IMR-90 (cell line): Measurements from ENCODE around the gene C5orf24. TPM values are rescaled to one million over a fixed set of nuclear protein-coding genes. Genes with fewer than 3 reads are reported as not detected.

ENCODE experiments used
- ATAC-seq: fragments of 200-7000 bp; cut with Tn5 transposase; 2 replicates; pipeline ENCODE4 v1.9.1; 2020; ENCODE audit warnings: low read depth, mild to moderate bottlenecking, moderate library complexity
- BruUV-seq: library from RNA; stranded (reverse); fragments of 400-500 nt; replicated peaks from 2 replicates; lab custom pipeline; 2021; lab: Mats Ljungman, UMichigan
- CTCF ChIA-PET: fragments of 300-600 bp; formaldehyde crosslinking; extraction: SDS; loops from one replicate; lab custom pipeline; 2021; ENCODE audit warnings: antibody characterized with exemption; lab: Yijun Ruan, JAX
- POLR2A ChIA-PET: fragments of 300-600 bp; sonication (Branson Sonifier 250); formaldehyde crosslinking; loops from one replicate; lab custom pipeline; 2022; ENCODE audit warnings: antibody characterized with exemption; ENCODE audit not compliant: unreplicated experiment; lab: Charles Lee
- DNase-seq: peaks from one replicate; pipeline ENCODE4 v3.0.0; 2013
- H2AFZ ChIP-seq: replicated peaks from 2 replicates; pipeline ENCODE3; 2013; ENCODE audit warnings: low read length, mild to moderate bottlenecking; ENCODE audit not compliant: poor library complexity
- H2AK5ac ChIP-seq: 2 replicates; pipeline ENCODE4 v1.6.1; 2013; ENCODE audit warnings: low read depth, low read length, inconsistent platforms
- H2AK9ac ChIP-seq: replicated peaks from 2 replicates; pipeline ENCODE3; 2013; ENCODE audit warnings: mild to moderate bottlenecking, low read depth, low read length, moderate library complexity; ENCODE audit not compliant: poor library complexity
- H2BK120ac ChIP-seq: 2 replicates; pipeline ENCODE4 v1.6.1; 2013; ENCODE audit warnings: low read depth, low read length, inconsistent platforms
- H2BK15ac ChIP-seq: 3 replicates; pipeline ENCODE4 v1.6.1; 2013; ENCODE audit warnings: low read depth, low read length, inconsistent platforms
- H2BK20ac ChIP-seq: 2 replicates; pipeline ENCODE4 v1.6.1; 2013; ENCODE audit warnings: low read depth, mild to moderate bottlenecking, inconsistent platforms, low read length, moderate library complexity
- H2BK5ac ChIP-seq: 2 replicates; pipeline ENCODE4 v1.6.1; 2013; ENCODE audit warnings: mild to moderate bottlenecking, low read depth, low read length, inconsistent platforms; ENCODE audit not compliant: poor library complexity, severe bottlenecking
- H3K14ac ChIP-seq: replicated peaks from 2 replicates; pipeline ENCODE4 v1.6.1; 2013; ENCODE audit warnings: low read depth, low read length, inconsistent platforms
- H3K18ac ChIP-seq: 2 replicates; pipeline ENCODE4 v1.6.1; 2013; ENCODE audit warnings: low read depth, low read length, control low read depth
- H3K23ac ChIP-seq: 2 replicates; pipeline ENCODE4 v1.6.1; 2013; ENCODE audit warnings: low read depth, low read length, inconsistent platforms
- H3K27ac ChIP-seq: 2 replicates; pipeline ENCODE4 v1.5.1; 2013; ENCODE audit warnings: mild to moderate bottlenecking, control low read depth, low read length; ENCODE audit not compliant: insufficient read depth
- H3K27me3 ChIP-seq: 2 replicates; pipeline ENCODE4 v1.6.1; 2013; ENCODE audit warnings: low read length; ENCODE audit not compliant: control insufficient read depth, insufficient read depth
- H3K36me3 ChIP-seq: 2 replicates; pipeline ENCODE4 v1.6.1; 2013; ENCODE audit warnings: low read length, mixed read lengths; ENCODE audit not compliant: control insufficient read depth, insufficient read depth
- H3K4ac ChIP-seq: 2 replicates; pipeline ENCODE4 v1.6.1; 2013; ENCODE audit warnings: low read depth, low read length, inconsistent platforms
- H3K4me1 ChIP-seq: 2 replicates; pipeline ENCODE4 v1.6.1; 2013; ENCODE audit warnings: low read length, mixed read lengths; ENCODE audit not compliant: control insufficient read depth, insufficient read depth
- H3K4me2 ChIP-seq: 2 replicates; pipeline ENCODE4 v1.6.1; 2013; ENCODE audit warnings: low read depth, mild to moderate bottlenecking, control low read depth, low read length, moderate library complexity
- H3K4me3 ChIP-seq: 2 replicates; pipeline ENCODE4 v1.5.1; 2013; ENCODE audit warnings: low read depth, mild to moderate bottlenecking, control low read depth, low read length, moderate library complexity; ENCODE audit not compliant: insufficient read depth
- H3K56ac ChIP-seq: 2 replicates; pipeline ENCODE4 v1.6.1; 2013; ENCODE audit warnings: low read length, inconsistent platforms; ENCODE audit not compliant: insufficient read depth; ENCODE audit errors: extremely low read depth
- H3K79me1 ChIP-seq, 2 experiments: 2 replicates each; pipeline ENCODE4 v1.6.1; 2013; ENCODE audit warnings: low read length in 2 of 2, inconsistent platforms in 1 of 2, low read depth in 1 of 2
- H3K9ac ChIP-seq: 2 replicates; pipeline ENCODE4 v1.6.1; 2013; ENCODE audit warnings: low read depth, low read length, control low read depth
- H3K9me1 ChIP-seq: 2 replicates; pipeline ENCODE4 v1.6.1; 2013; ENCODE audit warnings: low read length, inconsistent platforms; ENCODE audit not compliant: insufficient read depth
- H3K9me3 ChIP-seq: 2 replicates; pipeline ENCODE4 v1.6.1; 2013; ENCODE audit warnings: low read length; ENCODE audit not compliant: control insufficient read depth, insufficient read depth
- H4K20me1 ChIP-seq: 2 replicates; pipeline ENCODE4 v1.6.1; 2013; ENCODE audit warnings: low read length, inconsistent platforms; ENCODE audit not compliant: insufficient read depth
- H4K5ac ChIP-seq: 2 replicates; pipeline ENCODE4 v1.6.1; 2013; ENCODE audit warnings: mild to moderate bottlenecking, low read depth, low read length, control low read depth
- H4K8ac ChIP-seq, 2 experiments: 2 replicates each; pipeline ENCODE4 v1.6.1; 2013; ENCODE audit warnings: low read depth in 2 of 2, low read length in 2 of 2, control low read depth in 1 of 2, inconsistent platforms in 1 of 2
- H4K91ac ChIP-seq: 2 replicates; pipeline ENCODE4 v1.6.1; 2013; ENCODE audit warnings: low read depth, low read length, inconsistent platforms; ENCODE audit not compliant: insufficient read depth
- BHLHE40 ChIP-seq: fragments of 150-350 bp; IDR thresholded peaks from 2 replicates; pipeline ENCODE4 v1.6.1; 2016; ENCODE audit warnings: mild to moderate bottlenecking, low read depth, low read length
- CEBPB ChIP-seq: IDR thresholded peaks from 2 replicates; pipeline ENCODE4 v1.6.1; 2012; ENCODE audit warnings: low read depth, low read length, improper control_type of control experiment
- CHD1 ChIP-seq: IDR thresholded peaks from 2 replicates; pipeline ENCODE4 v1.6.1; 2012; ENCODE audit warnings: low read depth, low read length, improper control_type of control experiment
- FOS ChIP-seq: fragments of 150-350 bp; IDR thresholded peaks from 2 replicates; pipeline ENCODE4 v1.6.1; 2016; ENCODE audit warnings: low read depth, low read length
- MAZ ChIP-seq: IDR thresholded peaks from 2 replicates; pipeline ENCODE4 v1.6.1; 2012; ENCODE audit warnings: low read depth, mild to moderate bottlenecking, low read length, improper control_type of control experiment, moderate library complexity, borderline replicate concordance
- RCOR1 ChIP-seq: IDR thresholded peaks from 2 replicates; pipeline ENCODE4 v1.6.1; 2012; ENCODE audit warnings: mild to moderate bottlenecking, low read length, improper control_type of control experiment; ENCODE audit not compliant: insufficient replicate concordance
- RFX5 ChIP-seq: IDR thresholded peaks from 2 replicates; pipeline ENCODE4 v1.8.0; 2012; ENCODE audit warnings: low read depth, mild to moderate bottlenecking, low read length, moderate library complexity
- SMC3 ChIP-seq: fragments of 150-350 bp; IDR thresholded peaks from 2 replicates; pipeline ENCODE4 v1.6.1; 2016; ENCODE audit warnings: low read depth, mild to moderate bottlenecking, antibody characterized with exemption, low read length, moderate library complexity
- WGBS, 2 experiments: methylation state at CpG; one replicate each; pipeline versions ENCODE4 v1.1.5 to v1.1.7; 2013; ENCODE audit warnings: missing lambda C conversion rate in 2 of 2; ENCODE audit not compliant: insufficient read length in 1 of 2; ENCODE audit errors: extremely low coverage in 2 of 2; 5-methylcytosine and 5-hydroxymethylcytosine counted together
- dilution Hi-C: fragments of 300-500 bp; cut with HindIII; formaldehyde crosslinking; loops from one replicate; pipeline ENCODE4 v1.14.3; 2018; ENCODE audit warnings: low sequenced_read_pairs; ENCODE audit not compliant: unreplicated experiment
- in situ Hi-C: fragments of 300-500 bp; cut with MboI; formaldehyde crosslinking; loops from 3 replicates; pipeline ENCODE4 v1.14.3; 2019; ENCODE audit warnings: low sequenced_read_pairs, inconsistent platforms, mixed read lengths
- intact Hi-C: fragments of 100-400 bp; cut with micrococcal nuclease; formaldehyde crosslinking; loops from 2 replicates; pipeline ENCODE4 v1.10.0; 2022
- polyA plus RNA-seq, 3 experiments: library from polyadenylated mRNA; depleted of rRNA; stranded (reverse); fragments of >200 nt; gene quantifications; 2 replicates each; pipeline ENCODE4 v1.2.3, GENCODE V29; 2012; ENCODE audit warnings: low replicate concordance in 1 of 3
- total RNA-seq: library from RNA; depleted of rRNA; stranded (reverse); fragments of >200 nt; gene quantifications from 2 replicates; pipeline ENCODE4 v1.2.3, GENCODE V29; 2012
- TF ChIP-seq, protein P1 (sequence below): fragments of 150-350 bp; IDR thresholded peaks from 2 replicates; pipeline ENCODE4 v1.6.1; 2017; ENCODE audit warnings: mild to moderate bottlenecking, antibody characterized with exemption, low read length, low read depth

The C5orf24 gene
- total and polyA plus RNA-seq, 2 of the 4 experiments (the other 2 are of a cell fraction), result 29.8 to 44.9 TPM

DNA sequence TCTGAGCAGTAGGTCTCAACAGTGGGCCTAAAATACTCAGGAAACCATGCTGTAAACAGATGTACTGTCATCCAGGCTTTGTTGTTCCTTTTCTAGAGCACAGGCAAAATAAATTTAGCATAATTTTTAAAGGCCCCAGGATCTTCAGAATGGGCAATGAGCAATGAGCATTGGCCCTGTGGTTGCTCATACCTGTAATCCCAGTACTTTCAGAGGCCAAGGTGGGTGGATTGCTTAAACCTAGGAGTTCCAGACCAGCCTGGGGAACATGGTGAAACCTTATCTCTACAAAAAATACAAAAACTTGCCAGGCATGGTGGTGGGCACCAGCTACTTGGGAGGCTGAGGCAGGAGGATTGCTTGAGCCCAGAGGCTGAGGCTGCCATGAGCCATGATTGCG lies 45.7 kb downstream of the C5orf24 start:
- ChIA-PET POLR2A (no interaction called here), CTCF (no interaction called here)
- no peak overlapping the region for H2AK9ac ChIP-seq
- no TSS peak for BruUV-seq
- H3K79me1 ChIP-seq, result peaks cover 23 to 45% of the 10 kb centered on the region in 2 experiments
- intact Hi-C loops, result no loop called here
- H4K8ac ChIP-seq, result no peak overlapping the region
- H3K4me2 ChIP-seq, result no peak overlapping the region
- H3K4me3 ChIP-seq, result no peak overlapping the region
- H3K9me3 ChIP-seq, result no peaks in the 10 kb centered on the region
- H2BK120ac ChIP-seq, result no peak overlapping the region
- no peak overlapping the region for H3K56ac ChIP-seq
- H3K27me3 ChIP-seq, result no peaks in the 10 kb centered on the region
- in situ Hi-C loops, result no loop called here
- H4K91ac ChIP-seq, result no peak overlapping the region
- ATAC-seq (no peak), DNase-seq (no peak)
- H2AFZ ChIP-seq, result no peak overlapping the region
- dilution Hi-C loops, result no loop called here
- peaks cover 19% of the 10 kb centered on the region for H3K36me3 ChIP-seq
- no peak overlapping the region for H2BK5ac ChIP-seq
- H4K20me1 ChIP-seq, result peaks cover 8% of the 10 kb centered on the region
- no peak overlapping the region for H2BK20ac ChIP-seq
- H3K23ac ChIP-seq, result no peak overlapping the region
- no peak overlapping the region for H3K9ac ChIP-seq
- H4K5ac ChIP-seq, result no peak overlapping the region
- WGBS, 2 experiments, result no CpG with 5 or more reads among the region's 1 CpG
- no peak overlapping the region for H3K18ac ChIP-seq
- no peak overlapping the region for H2AK5ac ChIP-seq
- no peak overlapping the region for H3K4ac ChIP-seq
- no peak for TF ChIP-seq MAZ
- no peak for TF ChIP-seq RCOR1
- TF ChIP-seq FOS, result no peak
- TF ChIP-seq CEBPB, result no peak
- no peak for TF ChIP-seq CHD1
- TF ChIP-seq SMC3, result no peak
- TF ChIP-seq, protein P1, sequence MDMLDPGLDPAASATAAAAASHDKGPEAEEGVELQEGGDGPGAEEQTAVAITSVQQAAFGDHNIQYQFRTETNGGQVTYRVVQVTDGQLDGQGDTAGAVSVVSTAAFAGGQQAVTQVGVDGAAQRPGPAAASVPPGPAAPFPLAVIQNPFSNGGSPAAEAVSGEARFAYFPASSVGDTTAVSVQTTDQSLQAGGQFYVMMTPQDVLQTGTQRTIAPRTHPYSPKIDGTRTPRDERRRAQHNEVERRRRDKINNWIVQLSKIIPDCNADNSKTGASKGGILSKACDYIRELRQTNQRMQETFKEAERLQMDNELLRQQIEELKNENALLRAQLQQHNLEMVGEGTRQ, result no peak
- TF ChIP-seq BHLHE40, result no peak
- no peak for TF ChIP-seq RFX5
- no peaks in the 10 kb centered on the region for H3K4me1 ChIP-seq
- no peak overlapping the region for H3K14ac ChIP-seq
- H3K27ac ChIP-seq, result no peak overlapping the region
- peaks cover 3% of the 10 kb centered on the region for H3K9me1 ChIP-seq
- no peak overlapping the region for H2BK15ac ChIP-seq
